ENCODE data around the gene LY6G5C.

GRCh38 chr6:31636698-31637596, 43.9 kb downstream of the LY6G5C start:
- TF ChIP-seq CTCF (IDR thresholded peaks at IDR 0.05) (no peak), POLR2A (IDR thresholded peaks at IDR 0.05) (no peak)

All from tibial nerve (tissue), 3 donors.